CD4-positive, alpha-beta T cell treated with Interleukin-21 for 1 hour (primary cell): ENCODE data around the gene MAML2.
"Not testable (repeated sequence)": the region's sequence is repeated elsewhere in the genome, so short reads cannot be mapped to it uniquely, and the experiment has no call there.

Experiments used
- DNase-seq: peaks from one replicate; pipeline ENCODE4 v3.0.0-alpha.2; 2020

MAML2 gene

DNA sequence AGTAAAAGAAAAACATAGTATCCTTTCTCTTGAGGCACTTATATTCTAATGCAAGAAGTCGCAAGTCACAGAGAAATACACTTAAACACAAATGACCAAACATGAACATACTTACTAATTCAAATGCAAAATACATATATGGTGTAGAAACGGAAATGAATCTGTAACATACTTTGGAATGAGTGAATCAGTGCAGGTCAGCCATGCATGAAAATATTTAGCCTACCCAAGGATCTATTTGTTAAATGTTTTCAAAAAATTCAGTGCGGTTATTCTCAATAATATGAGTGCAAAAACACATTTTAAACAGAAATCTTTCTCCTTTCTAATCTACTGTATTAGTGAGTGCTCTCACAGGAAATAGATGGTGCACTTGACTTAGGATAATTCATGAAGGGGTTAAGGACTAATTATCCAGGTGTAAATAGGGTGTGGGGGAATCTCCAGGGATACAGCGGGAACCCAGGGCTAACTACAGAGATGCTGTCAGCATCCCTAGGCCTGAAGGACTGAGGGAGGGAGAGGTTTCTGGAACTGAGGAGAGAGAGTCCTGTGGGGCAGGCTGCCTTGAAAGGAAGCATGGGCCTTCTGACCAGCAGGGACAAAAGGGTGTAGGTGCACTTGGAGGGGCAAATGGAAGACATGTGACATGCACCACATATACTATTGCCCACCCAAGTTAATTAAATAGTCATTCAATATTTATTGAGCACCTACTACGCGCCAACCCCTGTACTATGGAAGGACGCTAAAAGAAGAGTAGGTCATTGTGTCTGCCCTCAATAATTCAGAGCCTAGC is 139.2 kb downstream of the MAML2 start:
- no peak for DNase-seq

- no peak for DNase-seq
Measured at GRCh38 chr11:96200243-96200642, 142.8 kb downstream of the MAML2 start.

DNA sequence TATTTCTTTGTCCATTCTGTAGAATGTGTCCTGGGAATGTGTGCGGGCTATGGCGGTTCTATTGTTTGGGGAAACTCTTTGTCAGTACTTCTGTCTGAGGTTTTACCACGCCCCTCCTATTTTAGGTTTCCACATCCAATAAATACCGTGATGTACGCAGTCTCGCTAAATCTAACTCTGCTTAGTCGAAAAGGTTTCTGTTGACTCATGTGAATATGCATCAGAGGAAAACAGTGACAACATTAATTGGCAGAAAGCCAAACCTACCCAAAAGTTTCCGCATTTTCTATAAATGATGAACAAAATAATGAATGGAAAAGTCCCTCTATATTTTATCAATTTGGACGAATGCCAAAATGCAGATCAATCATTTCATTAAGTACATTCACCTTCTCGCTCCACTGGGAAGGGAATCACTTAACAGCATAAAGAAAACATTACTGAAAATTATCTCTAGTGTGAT is 143.4 kb downstream of the MAML2 start:
- DNase-seq: peak; percentile 84

DNA sequence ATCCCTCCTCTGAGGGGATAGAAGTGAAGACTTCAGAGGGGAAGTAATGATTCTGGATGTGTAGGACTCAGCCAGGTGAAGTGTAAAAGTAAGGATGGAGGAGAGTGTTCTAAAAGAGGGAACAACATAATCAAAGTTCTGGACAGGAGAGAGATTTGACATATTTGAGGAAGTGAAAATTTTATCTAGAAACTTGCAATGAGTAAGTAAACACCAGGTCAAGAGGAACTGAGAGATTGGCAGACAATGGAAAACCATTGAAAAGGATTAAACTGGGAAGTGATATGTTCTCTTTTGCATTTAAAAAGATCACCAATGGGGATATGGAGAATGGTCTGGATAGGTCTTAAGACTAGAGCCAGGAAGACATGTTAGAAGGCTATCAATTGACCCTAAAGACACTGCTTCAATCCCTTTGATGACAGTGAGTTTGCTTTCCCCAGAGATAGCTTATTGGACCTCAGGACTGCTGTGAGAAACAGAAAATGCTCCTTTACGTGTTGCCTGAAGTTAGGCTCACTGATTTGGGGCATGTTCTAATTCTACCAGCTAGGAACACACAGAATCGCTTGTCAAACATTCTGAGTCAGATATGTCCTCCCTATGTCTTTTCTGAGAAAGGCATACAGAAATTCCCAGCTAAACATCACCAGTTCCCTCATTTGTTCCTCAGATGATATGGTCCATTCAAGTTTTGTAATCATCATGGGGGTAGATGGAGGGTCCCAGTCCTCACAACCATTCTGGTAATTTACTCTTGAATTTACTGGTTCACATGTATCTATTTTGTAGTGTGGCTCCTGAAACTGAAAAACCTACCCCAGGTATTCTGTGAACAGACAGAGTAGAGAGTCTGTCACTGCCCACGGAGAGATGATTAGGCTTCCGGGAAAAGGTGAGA is 144.9 kb downstream of the MAML2 start:
- DNase-seq: no peak

DNA sequence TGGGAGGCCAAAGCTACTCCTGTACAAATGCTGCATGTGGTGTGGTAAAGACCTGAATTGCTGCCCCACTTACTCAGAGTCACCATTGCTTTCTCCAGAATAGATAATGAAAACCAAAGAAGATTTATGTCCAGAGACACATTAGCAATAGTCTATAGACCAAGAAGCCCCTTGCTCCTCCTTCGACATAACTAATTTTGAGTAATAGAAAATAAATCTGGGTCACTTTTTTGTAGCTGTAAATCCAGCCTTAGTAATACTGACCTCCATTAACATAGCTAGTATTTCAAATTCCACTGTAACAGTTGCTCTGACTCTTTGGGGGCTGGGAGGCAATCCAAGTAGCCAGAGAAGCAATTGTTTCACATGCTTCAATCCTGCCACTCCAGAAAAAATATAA is 145.9 kb downstream of the MAML2 start:
- no peak for DNase-seq

DNA sequence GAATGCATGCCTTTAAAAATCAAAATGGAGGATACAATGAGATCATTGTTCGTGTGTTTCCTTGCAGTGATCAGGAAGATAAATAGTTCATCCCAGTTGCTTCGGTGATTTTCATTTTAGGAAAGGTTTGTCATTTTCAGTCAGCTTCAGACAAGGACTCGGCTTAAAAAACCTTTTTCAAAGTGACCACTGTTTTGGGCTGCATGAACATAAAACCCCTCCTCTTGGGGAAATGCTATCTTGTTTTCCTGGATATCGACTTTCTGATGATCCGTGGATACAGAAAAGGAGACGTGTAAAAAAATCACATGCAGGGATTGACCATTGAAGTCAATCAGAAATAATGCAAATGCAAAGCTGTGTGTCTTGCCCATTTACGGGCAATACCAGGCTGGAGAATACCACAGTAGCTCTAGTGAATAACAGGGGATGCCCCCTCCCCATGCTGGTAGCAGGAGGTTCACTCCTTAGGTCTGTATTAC is 146.8 kb downstream of the MAML2 start:
- DNase-seq: no peak

DNA sequence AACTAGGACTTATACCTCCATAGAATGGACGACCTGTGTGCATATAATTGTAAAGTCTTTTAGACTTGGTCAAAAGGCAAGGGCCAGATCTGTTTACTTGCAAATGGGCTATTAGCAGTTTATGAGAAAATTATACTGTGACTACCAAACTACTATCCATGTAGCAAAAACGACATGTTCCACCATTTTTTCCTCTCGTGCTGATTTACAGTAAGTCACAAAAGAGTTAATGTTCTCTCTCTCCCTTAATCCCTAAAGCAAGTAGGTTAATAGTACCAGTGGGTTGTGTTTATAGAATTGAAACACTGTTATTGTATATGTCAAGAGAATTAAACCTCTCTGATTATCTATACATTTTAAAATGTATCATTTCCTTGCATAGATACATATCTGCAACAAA is 147.3 kb downstream of the MAML2 start:
- DNase-seq: no peak

- no peak for DNase-seq
Measured at GRCh38 chr11:96194581-96195374, 148.2 kb downstream of the MAML2 start.

DNA sequence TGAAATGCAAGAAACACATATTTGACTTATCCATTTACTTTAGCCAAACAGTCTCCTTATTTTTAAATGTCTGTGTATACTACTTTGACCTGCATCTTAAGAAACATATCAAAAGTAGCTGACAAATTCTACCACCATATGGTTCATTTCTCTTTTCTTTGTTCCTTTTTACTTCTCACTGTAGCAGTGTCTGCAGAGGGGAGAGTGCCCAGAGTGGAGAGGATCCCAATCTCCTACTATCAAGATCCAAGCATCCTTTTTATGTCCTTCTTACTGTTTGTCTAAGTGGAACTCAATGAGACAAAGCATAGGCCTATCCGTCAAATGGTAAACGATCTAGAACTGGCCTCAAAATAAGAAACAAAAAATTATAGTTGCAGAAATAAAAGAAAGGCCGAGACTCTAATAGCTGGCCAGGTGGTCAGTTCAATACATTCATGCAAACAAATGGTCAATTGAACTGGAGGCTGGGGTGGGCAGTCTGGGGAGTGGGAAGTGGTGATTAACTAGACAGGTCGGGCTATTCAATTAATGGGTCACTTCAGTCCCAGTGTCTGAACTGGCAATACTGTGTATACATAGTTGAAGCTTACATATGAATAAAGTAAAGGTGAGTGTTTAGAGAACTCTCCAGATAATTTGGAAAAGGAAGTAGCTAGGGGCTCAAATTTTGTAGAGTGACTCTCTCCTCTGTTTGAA is 149.1 kb downstream of the MAML2 start:
- no peak for DNase-seq

GRCh38 chr11:96191752-96192151 is 151.2 kb downstream of the MAML2 start:
- no peak for DNase-seq

DNA sequence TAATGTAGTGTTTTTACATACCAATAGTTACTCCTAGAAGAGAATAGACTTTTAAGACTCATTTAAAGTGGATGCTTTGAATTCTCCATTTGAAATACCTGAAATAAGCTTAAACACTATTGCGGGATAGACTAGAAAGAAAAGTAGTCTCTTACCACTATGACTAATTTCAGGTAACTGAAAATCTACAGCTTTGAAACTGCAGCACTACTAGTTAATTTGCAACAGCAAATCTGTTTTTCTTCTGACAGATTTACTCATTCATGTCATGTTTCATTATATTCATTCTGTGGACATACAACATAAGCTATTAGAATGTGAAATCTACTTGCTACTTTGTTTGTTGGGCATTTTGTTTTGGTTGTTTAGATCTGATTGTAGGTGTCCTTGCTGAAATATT is 153.6 kb downstream of the MAML2 start:
- no peak for DNase-seq

GRCh38 chr11:96188243-96189006 is 154.6 kb downstream of the MAML2 start:
- no peak for DNase-seq

GRCh38 chr11:96187822-96188221 is 155.2 kb downstream of the MAML2 start:
- no peak for DNase-seq

GRCh38 chr11:96186806-96187205 is 156.2 kb downstream of the MAML2 start:
- DNase-seq: no peak

- DNase-seq: no peak
Measured at GRCh38 chr11:96185220-96185768, 157.7 kb downstream of the MAML2 start.

DNA sequence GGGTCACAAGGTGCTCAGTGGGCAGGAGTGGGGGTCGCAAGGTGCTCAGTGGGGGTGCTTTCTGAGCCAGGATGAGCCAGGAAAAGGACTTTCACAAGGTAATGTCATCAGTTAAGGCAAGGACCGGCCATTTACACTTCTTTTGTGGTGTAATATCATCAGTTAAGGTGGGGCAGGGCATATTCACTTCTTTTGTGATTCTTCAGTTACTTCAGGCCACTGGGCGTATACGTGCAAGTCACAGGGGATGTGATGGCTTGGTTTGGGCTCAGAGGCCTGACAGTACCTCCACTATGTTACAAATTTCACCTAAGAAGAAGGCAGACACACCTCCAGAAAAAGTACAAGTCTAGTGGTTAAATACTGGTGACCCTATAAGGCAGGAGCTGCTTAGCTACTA is 162.1 kb downstream of the MAML2 start:
- DNase-seq: not testable (repeated sequence)

GRCh38 chr11:96180341-96180740 is 162.7 kb downstream of the MAML2 start:
- no peak for DNase-seq

- DNase-seq: no peak
Measured at GRCh38 chr11:96179905-96180304, 163.1 kb downstream of the MAML2 start.

DNA sequence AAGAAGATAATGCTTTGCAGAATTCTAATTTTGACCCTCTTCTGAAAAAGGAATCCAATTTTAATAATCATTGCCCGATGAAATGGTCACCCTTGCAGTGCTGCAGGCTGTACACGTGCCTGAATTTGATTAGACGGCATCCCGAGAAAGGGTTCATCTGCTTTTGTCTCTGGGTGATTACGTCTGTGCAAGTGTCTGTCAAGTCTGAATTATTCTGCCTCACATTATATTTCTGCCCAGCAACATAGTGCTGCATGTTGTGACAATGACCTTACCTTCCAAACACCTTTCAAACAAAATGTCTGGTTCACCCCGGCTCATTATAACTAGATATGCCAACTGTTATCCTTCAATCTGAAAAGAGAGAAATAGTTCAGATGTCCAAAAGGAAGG is 164.1 kb downstream of the MAML2 start:
- no peak for DNase-seq

- no peak for DNase-seq
Measured at GRCh38 chr11:96178049-96178886, 164.7 kb downstream of the MAML2 start.
